Measurements from ENCODE around the gene ZNF30. TPM values are rescaled to one million over a fixed set of nuclear protein-coding genes. Genes with fewer than 3 reads are reported as not detected.
"Not testable (repeated sequence)": the region's sequence is repeated elsewhere in the genome, so short reads cannot be mapped to it uniquely, and the experiment has no call there.

The ZNF30 gene
- total RNA-seq, 1 donor from 2014 or later, result 3.5 TPM

DNA sequence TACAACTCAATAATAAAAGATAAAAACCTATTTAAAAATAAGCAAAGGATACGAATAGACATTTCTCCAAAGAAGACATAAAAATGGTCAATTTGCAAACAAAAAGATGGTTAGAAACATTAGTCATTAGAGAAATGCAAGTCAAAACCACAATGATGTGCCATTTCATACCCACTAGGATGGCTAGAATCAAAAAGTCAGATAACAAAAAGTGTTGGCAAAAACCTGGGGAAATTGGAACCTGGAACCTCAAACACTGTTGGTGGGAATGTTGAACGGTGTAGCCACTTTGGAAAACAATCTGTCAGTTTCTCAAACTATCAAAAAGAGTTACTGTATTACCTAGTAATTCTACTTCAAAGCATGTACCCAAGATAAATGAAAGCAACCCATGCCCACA lies 26.5 kb upstream of the ZNF30 start:
- Histone ChIP-seq H3K36me3 (no peaks in the 10 kb centered on the region), H3K27me3 (ENCODE audit: low read depth) (peaks cover 23% of the 10 kb centered on the region), H3K4me3 (no peak overlapping the region), H3K27ac (no peak overlapping the region), H3K4me1 (peaks cover 8% of the 10 kb centered on the region), H3K9me3 (peaks cover 3% of the 10 kb centered on the region)
- ATAC-seq, result no peak
- no peak for DNase-seq
- no peak for TF ChIP-seq CTCF (IDR thresholded peaks at IDR 0.05)
- intact Hi-C loops (cut with DNase I), result no loop called here

GRCh38 chr19:34904664-34905527 lies 21.8 kb upstream of the ZNF30 start:
- DNase-seq (no peak), ATAC-seq (no peak)
- intact Hi-C loops (cut with DNase I), result no loop called here
- Histone ChIP-seq H3K36me3 (no peaks in the 10 kb centered on the region), H3K9me3 (no peaks in the 10 kb centered on the region), H3K4me3 (no peak overlapping the region), H3K27ac (no peak overlapping the region), H3K4me1 (peaks cover 8% of the 10 kb centered on the region), H3K27me3 (ENCODE audit: low read depth) (peaks cover 54% of the 10 kb centered on the region)
- no peak for TF ChIP-seq CTCF (IDR thresholded peaks at IDR 0.05)

DNA sequence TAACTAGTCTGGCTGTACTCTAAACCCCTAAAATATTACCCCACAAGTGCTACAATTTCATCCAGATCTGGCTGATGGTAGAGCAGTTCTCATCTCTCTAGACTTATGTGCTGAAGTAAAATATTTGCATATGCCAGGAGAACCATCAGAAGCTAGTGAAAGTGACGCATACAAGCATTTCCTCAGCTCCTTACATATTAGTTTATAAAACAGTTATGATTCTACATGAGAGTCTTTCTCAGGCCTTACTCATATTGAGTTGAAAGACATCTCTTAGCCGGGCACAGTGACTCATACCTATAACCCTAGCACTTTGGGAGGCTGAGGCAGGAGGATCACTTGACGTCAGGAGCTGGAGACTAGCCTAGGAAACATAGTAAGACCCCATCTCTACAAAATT lies 15.9 kb upstream of the ZNF30 start:
- no peak for TF ChIP-seq CTCF (IDR thresholded peaks at IDR 0.05)
- intact Hi-C loops (cut with DNase I), result no loop called here
- Histone ChIP-seq H3K36me3 (no peaks in the 10 kb centered on the region), H3K4me1 (no peaks in the 10 kb centered on the region), H3K4me3 (no peak overlapping the region), H3K27ac (no peak overlapping the region), H3K27me3 (ENCODE audit: low read depth) (peaks cover 27% of the 10 kb centered on the region), H3K9me3 (no peaks in the 10 kb centered on the region)
- no peak for DNase-seq
- ATAC-seq, result no peak

GRCh38 chr19:34917144-34917543 lies 9.6 kb upstream of the ZNF30 start:
- H3K4me1 ChIP-seq, result not testable (repeated sequence)

GRCh38 chr19:34918190-34918589 lies 8.5 kb upstream of the ZNF30 start:
- DNase-seq (no peak), ATAC-seq (no peak)
- H3K4me3 ChIP-seq, result no peak overlapping the region
- no peaks in the 10 kb centered on the region for H3K36me3 ChIP-seq
- H3K27me3 ChIP-seq (ENCODE audit: low read depth), result no peaks in the 10 kb centered on the region
- H3K4me1 ChIP-seq, result no peaks in the 10 kb centered on the region
- intact Hi-C loops (cut with DNase I), result no loop called here
- no peak overlapping the region for H3K27ac ChIP-seq
- peaks cover 24% of the 10 kb centered on the region for H3K9me3 ChIP-seq
- no peak for TF ChIP-seq CTCF (IDR thresholded peaks at IDR 0.05)

More at GRCh38 chr19:34917144-34917543, 9.6 kb upstream of the ZNF30 start:
- H3K27ac ChIP-seq; intact Hi-C loops (cut with DNase I); DNase-seq; H3K4me3 ChIP-seq; H3K27me3 ChIP-seq (ENCODE audit: low read depth); ATAC-seq; H3K36me3 ChIP-seq: not testable (repeated sequence)
- peaks cover 24% of the 10 kb centered on the region for H3K9me3 ChIP-seq

DNA sequence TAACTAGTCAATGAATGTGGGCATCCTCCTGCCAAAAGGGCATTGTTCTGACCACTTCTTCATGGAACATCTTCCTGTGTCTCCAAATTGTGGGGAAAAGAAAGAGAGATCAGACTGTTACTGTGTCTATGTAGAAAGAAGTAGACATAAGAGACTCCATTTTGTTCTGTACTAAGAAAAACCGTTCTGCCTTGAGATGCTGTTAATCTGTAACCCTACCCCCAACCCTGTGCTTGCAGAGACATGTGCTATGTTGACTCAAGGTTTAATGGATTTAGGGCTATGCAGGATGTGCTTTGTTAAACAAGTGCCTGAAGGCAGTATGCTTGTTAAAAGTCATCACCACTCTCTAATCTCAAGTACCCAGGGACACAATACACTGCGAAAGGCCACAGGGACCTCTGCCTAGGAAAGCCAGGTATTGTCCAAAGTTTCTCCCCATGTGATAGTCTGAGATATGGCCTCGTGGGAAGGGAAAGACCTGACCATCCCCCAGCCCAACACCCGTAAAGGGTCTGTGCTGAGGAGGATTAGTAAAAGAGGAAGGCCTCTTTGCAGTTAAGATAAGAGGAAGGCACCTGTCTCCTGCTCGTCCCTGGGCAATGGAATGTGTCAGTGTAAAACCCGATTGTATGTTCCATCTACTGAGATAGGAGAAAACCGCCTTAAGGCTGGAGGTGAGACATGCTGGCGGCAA lies 6.5 kb upstream of the ZNF30 start:
- H3K27ac ChIP-seq; ATAC-seq; H3K4me1 ChIP-seq; intact Hi-C loops (cut with DNase I); H3K36me3 ChIP-seq; H3K4me3 ChIP-seq; H3K27me3 ChIP-seq (ENCODE audit: low read depth); DNase-seq: not testable (repeated sequence)
- peaks cover 24% of the 10 kb centered on the region for H3K9me3 ChIP-seq

Measured in lower lobe of right lung (tissue), 2 donors.